IPS-18c (cell line): ENCODE data around the gene PALM.
A peak's percentile ranks its signal among the peaks of the same experiment; 100 is the strongest.
"Not testable (repeated sequence)": the region's sequence is repeated elsewhere in the genome, so short reads cannot be mapped to it uniquely, and the experiment has no call there.

ENCODE experiments used
- H3K4me3 ChIP-seq: 2 replicates; pipeline ENCODE4 v1.7.0; 2013; ENCODE audit warnings: low read depth, mild to moderate bottlenecking, low read length, moderate library complexity; ENCODE audit not compliant: insufficient read depth
- H3K9me3 ChIP-seq: one replicate; pipeline ENCODE4 v1.6.1; 2013; ENCODE audit warnings: mild to moderate bottlenecking, low read length, moderate library complexity; ENCODE audit not compliant: control insufficient read depth, insufficient read depth

Gene PALM

DNA sequence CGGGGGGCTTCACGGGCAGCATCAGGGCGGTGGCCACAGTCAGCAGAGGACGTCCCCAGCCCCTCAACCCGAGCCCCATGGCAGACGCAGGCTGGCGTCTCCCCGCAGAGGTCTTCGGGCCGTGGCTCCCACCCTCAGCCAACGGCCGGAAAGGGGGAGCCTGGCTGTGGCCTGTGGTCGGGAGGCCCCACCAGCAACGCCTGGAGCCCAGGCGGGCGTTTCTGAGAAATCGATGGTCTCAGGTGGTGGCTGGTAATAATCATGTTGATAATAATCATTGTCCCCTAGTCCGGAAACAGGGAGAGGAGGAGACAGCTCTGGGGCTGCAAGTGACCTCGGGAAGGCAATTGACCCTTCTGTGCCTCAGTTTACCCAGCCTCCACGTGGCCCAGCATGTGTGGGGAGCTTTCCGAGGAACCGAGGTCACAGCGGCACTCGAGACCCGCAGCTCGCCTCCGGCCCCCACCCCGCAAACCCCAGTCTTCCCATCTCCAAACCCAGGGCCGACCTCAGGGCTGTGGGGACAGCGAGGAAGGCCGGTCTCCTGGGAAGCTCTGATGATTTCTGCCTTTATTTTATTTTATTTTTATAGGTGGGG lies 13.3 kb upstream of the PALM start, which contains the start of gene PRSS57:
TSS of gene PRSS57 (minus strand) at position 101 of the 598 bp plus-strand sequence. CDS start at position 79, 22 bp downstream.
- Histone ChIP-seq H3K9me3 (no peaks in the 10 kb centered on the region), H3K4me3 (no peak within 1 kb of the TSS)

GRCh38 chr19:698529-698928 lies 10.2 kb upstream of the PALM start:
- H3K9me3 ChIP-seq, H3K4me3 ChIP-seq: not testable (repeated sequence)

GRCh38 chr19:699885-700284 lies 8.8 kb upstream of the PALM start:
- H3K9me3 ChIP-seq, H3K4me3 ChIP-seq: not testable (repeated sequence)

DNA sequence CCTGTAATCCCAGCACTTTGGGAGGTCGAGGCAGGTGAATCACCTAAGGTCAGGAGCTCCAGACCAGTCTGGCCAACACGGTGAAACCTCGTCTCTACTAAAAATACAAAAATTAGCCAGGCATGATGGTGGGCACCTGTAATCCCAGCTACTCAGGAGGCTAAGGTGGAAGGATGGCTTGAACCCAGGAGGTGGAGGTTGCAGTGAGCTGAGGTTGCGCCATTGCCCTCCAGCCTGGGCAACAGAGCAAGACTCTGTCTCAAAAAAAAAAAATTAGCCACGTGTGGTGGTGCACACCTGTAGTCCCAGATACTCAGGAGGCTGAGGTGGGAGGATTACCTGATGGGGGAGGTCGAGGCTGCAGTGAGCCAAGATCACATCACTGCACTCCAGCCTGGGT lies 5.9 kb upstream of the PALM start:
- not testable (repeated sequence) for H3K9me3 ChIP-seq, H3K4me3 ChIP-seq

DNA sequence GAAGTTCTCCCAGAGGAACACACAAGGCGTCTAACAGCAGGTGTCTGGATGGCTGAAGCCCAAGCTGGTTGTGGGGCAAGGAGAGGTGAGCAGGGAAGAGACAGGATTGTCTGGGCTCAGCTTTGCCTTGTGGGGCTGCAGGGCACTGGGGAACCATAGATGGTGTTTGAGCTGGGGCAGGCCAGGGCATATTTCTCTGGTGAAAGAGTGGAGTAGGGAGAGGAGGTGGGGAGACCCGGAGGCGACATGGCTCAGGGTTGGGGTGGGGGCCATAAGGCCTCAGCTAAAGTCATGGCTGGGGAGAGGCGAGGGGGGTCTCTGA lies 5.4 kb upstream of the PALM start:
- Histone ChIP-seq H3K9me3 (peaks cover 2% of the 10 kb centered on the region), H3K4me3 (peak overlapping the region; percentile 43; the same call in 1 of the 2 replicates)

GRCh38 chr19:703651-704446 lies 4.9 kb upstream of the PALM start:
- Histone ChIP-seq H3K9me3 (peaks cover 4% of the 10 kb centered on the region), H3K4me3 (peak overlapping the region; percentile 52)

GRCh38 chr19:704447-704741 lies 4.3 kb upstream of the PALM start:
- H3K4me3 ChIP-seq: peak overlapping the region; percentile 52
- H3K9me3 ChIP-seq: peaks cover 4% of the 10 kb centered on the region

GRCh38 chr19:709196-709964 lies 645 bp downstream of the PALM start:
- Histone ChIP-seq H3K4me3 (peak overlapping the region; percentile 56), H3K9me3 (peaks cover 4% of the 10 kb centered on the region)

- Histone ChIP-seq H3K4me3 (peak overlapping the region; percentile 56), H3K9me3 (peaks cover 4% of the 10 kb centered on the region)
Observed at GRCh38 chr19:709965-710571, 1.3 kb downstream of the PALM start.

DNA sequence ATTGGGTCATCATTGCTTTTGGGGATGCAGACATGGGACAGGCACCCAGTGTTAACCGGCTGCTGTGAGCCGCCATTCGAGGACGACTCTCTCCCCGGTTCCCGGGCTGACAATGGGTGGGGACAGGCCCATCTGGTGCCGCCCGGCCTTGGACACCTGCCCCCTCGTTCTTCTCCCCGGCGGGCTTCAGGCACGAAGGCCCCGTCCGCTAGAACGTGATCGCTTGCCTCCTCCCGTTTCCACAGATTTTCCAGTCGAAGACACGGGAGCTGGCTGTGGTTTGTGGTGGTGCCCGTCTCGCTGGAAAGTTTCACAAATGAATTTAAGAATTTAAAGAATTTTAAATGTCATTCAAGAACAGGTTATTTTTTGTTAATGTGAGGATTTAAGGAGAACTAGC lies 2.0 kb downstream of the PALM start:
- Histone ChIP-seq H3K4me3 (no peak overlapping the region), H3K9me3 (peaks cover 4% of the 10 kb centered on the region)

DNA sequence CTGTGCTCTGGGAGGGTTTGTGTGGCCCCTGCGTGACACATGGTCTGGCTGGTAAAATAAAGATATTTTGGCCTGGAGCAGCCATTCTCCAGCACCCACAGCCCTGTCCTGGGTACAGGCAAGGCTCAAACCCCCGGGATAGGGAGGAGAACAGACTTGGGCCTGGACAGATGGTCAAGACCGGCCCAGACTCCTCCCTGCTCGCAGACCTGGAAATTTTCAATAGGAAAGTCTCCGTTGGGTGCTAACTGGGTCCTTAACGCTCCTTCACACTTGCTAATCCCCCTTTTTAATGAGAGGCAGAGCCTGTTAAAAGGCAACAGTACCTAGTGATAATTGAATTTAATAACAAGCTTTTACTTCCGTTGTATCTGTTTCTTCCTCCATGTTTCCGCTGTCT lies 2.5 kb downstream of the PALM start:
- H3K4me3 ChIP-seq: no peak overlapping the region
- peaks cover 4% of the 10 kb centered on the region for H3K9me3 ChIP-seq

DNA sequence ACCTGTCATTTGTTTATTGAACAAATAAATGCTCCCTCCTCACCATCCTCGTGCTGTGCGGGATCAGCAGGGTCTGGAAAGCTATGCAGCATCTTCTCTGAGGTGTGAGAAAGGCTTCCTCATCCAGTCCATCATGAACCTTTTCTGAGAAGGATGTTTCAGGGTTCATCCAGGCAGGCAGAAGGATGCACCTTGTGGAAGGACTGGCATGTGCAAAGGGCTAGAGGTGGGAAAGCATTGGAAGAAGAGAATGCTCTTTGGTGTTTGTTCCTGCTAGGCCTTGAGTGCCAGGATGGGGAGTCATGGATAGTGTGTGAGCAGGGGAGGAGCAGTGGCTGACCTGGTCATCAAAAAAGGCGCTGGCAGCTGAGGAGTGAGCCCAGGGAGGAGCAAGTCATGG lies 6.6 kb downstream of the PALM start:
- H3K9me3 ChIP-seq: no peaks in the 10 kb centered on the region
- no peak overlapping the region for H3K4me3 ChIP-seq

DNA sequence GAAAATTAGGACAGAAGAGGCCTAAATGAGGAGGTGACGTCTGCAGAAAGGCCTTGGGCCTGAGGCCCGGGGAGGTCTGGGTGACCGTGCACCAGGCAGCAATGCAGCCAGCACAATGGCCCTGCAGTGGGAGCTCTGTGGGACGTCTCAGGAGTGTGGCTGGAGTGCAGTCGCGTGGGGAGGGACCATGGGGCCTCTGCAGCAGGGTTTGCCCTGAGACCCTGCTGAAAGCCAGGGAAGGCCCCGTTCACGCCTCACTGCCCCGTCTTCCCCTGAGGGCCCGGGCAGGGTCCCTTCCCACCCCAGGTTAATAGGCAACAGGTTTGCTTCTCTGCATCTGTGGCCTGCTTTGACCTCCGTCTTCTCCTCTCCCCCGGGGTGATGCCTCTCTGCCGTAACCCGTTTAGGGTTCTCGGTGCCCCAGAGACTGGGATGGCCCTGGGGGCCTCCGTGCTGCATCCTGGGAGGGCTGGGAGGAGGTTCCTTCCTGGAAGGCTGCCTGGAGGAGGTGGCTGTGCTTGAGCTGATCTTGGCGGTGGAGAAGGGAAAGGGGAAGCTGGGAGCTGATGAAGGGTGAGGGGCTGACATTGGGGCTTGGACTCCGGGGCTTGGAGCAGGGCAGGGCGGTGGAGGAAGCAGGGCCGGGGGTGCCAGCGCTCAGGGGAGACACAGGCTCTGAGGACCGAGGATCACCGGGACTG lies 9.7 kb downstream of the PALM start:
- H3K9me3 ChIP-seq: no peaks in the 10 kb centered on the region
- H3K4me3 ChIP-seq: no peak overlapping the region

DNA sequence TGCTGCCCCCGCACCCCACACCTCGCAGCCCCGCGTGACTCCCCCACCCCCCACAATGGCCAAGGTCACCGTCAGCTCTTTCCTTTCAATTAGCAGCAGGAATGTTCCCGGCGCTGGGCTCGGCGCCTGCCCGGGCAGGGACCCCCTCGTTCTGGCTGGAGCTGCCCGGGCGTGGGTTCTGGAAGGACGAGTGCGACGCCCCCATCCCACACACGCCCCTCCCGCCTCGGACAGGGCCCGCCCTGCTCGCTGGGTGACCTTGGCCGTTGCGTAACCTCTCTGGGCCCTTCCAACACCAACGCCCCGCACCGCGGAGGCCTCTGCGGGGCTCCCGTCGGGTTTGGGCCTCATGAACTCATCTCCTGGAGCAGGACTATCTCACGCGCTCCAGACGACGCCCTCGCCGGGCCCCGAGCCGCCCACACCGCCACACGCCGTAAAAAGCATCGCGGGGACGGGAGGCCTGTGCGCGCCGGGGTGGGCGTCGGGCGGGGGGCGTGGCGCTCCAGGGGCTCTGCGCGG lies 10.3 kb downstream of the PALM start:
- no peak overlapping the region for H3K4me3 ChIP-seq
- no peaks in the 10 kb centered on the region for H3K9me3 ChIP-seq

DNA sequence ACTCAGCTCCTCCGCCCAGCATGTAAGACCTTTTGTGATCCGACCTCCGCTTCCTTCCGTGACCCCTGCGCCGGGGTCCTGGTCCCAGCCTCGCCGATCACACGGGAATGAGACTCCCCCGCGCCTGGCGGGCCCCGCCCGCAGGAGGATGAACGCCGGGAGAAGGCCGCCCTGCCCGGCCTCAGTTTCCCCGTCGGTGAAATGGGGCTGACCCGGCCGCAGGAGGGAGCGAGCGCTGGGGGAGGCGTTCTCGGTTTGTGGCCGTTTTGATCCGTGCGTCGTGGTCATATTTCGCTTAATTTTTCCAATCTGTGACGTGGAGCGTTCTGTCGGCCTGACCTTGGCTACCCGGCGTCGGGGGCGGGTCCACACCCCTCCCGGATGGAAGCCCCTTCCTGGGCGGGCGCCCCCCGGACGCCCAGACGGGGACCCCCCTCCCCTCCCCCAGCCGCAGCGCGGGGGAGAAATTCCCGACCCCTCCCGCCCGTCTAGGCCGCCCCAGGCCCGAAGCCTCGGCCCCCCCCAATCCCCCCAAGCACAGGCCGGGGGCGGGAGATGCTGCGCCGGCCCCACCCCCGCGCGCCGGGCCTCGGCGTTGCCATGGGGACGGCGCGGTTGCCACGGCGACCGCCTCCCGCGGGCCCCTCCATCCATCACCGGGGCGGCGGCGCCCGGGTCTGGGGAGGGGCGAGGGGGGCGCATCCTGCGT lies 11.1 kb downstream of the PALM start:
- Histone ChIP-seq H3K4me3 (no peak overlapping the region), H3K9me3 (no peaks in the 10 kb centered on the region)

DNA sequence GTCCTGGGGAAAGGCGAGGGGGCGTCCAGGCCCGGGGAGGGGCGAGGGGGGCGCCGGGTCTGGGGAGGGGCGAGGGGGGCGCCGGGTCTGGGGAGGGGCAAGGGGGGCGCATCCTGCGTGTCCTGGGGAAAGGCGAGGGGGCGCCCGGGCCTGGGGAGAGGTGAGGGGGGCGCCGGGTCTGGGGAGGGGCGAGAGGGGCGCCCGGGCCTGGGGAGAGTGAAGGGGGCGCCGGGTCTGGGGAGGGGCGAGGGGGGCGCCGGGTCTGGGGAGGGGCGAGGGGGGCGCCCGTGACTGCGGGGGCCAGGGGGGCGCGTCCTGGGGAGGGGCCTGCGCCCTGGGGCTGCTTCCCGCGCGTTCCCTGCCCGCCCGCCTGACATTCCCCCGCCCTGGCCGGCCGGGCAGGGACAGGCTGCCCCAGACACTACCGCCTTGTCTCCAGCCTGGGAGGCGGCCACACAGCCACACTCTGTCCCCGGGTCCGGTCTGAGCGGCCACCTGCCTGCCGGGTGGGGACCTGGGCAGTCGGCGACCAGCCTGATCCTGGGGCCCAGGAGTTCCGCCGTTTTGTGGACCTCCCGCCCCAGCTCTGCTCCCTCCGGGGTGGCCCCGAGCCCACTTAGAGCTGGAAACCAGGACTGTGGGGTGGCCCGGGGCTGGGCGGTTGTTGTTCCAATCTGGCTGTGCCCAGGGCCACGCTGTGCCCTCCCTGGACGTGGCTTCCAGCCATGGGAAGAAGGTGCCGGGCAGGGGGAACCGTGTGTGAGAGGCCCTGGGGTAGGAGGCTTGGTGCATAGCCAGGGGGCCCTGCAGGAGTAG lies 11.8 kb downstream of the PALM start:
- H3K9me3 ChIP-seq: no peaks in the 10 kb centered on the region
- H3K4me3 ChIP-seq: 0 out of 2 replicates have a peak overlapping the region, but pooled peaks have one; percentile 3
